Measurements from ENCODE around the gene RNF208. TPM values are rescaled to one million over a fixed set of nuclear protein-coding genes. Genes with fewer than 3 reads are reported as not detected.

Gene RNF208
- total and polyA plus RNA-seq, 2 donors (not counting 1 experiment from before 2014, with no cell fraction given): 1.1 to 1.4 TPM

DNA sequence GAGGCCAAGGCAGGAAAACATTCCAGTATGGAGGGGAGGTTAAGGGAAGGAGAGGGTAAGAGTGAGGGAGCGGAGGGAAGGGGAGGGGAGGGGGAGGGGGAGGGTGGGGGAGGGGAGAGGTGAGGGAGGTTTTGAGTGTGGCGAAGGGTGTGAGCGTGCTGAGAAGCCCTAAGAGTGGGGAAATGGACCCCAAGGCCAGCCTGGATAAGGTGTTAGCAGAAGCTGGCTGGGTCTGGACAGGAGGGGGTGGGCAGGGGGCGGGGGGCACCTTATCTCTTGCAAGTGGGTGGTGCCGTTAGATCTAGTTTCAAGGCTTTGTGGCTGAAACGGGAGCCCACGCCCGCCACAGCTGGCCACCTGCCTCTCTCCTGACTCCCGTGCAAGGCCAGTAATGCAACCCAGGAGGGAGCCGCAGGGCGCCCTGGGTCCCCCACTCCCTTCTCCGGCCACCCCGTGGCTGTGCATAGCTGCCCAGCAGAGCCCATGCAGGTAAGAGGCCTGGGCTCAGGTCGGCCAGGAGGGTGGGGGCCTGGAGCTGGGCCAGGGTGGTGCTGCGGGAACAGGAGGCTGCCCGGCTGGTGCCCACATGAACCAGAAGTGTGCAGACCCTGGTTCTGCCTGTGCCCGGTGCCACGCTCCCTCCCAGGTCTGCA, 5.9 kb upstream of the RNF208 start:
- H4K20me1 ChIP-seq (ENCODE audit: control insufficient read depth, insufficient read depth, low read length, poor library complexity, severe bottlenecking): no peaks in the 10 kb centered on the region
- H3K79me2 ChIP-seq (ENCODE audit: control insufficient read depth, insufficient read depth, low read length): no peaks in the 10 kb centered on the region
- DNase-seq (peak; percentile 29), ATAC-seq (ENCODE audit: low read depth) (no peak)
- WGBS (ENCODE audit: insufficient coverage): 49% methylated on average over 17 of the region's 18 CpGs
- Mint-ChIP-seq H3K9me3 (ENCODE audit: insufficient read depth) (no peaks in the 10 kb centered on the region), H3K27me3 (peaks cover 4% of the 10 kb centered on the region), H3K4me1 (peaks cover 9% of the 10 kb centered on the region), H3K27ac (no peak overlapping the region), H3K4me3 (no peak overlapping the region)
- H3K4me3 ChIP-seq (ENCODE audit: control extremely low read depth in 1 of 5, extremely low read depth in 1 of 5, insufficient read depth in 1 of 5, low read depth in 2 of 5, low read length in 4 of 5): no peak overlapping the region
- no peak overlapping the region for H3K9ac ChIP-seq (ENCODE audit: low read length)
- intact Hi-C loops (cut with micrococcal nuclease): loop anchor here (1.0 kb wide), 2 partner anchors 40 to 110 kb away; partner anchors contain the start of genes ANAPC2 and SSNA1
- H3K27me3 ChIP-seq (replicated peaks in 1 of 4; ENCODE audit: control extremely low read depth in 1 of 4, control insufficient read depth in 3 of 4, insufficient read depth in 4 of 4, low read length in 3 of 4): peaks cover 0 to 35% (median 2%) of the 10 kb centered on the region in 4 experiments
- H3K36me3 ChIP-seq (replicated peaks in 1 of 2; ENCODE audit: control extremely low read depth in 1 of 2, control insufficient read depth in 1 of 2, extremely low read depth in 1 of 2, insufficient read depth in 2 of 2, low read length in 1 of 2): no peaks in the 10 kb centered on the region
- peaks cover 8 to 21% of the 10 kb centered on the region in 2 donors for H3K4me1 ChIP-seq (ENCODE audit: control insufficient read depth in 2 of 2, insufficient read depth in 2 of 2, low read length in 2 of 2)
- no peak overlapping the region for H3K27ac ChIP-seq (ENCODE audit: low read length in 2 of 2)
- no peaks in the 10 kb centered on the region for H3K9me3 ChIP-seq (ENCODE audit: control extremely low read depth in 1 of 3, control insufficient read depth in 2 of 3, insufficient read depth in 1 of 3, low read length in 2 of 3)
- ChIA-PET CTCF (interaction anchor here (0.7 to 7.0 kb wide), 17 partner anchors 11 to 199 kb away, joined by 3 to 76 read pairs (median 6); partner anchors contain the start of genes ANAPC2, DPP7, MAN1B1 and NPDC1), POLR2A (interaction anchor here (0.5 to 1.0 kb wide), 3 partner anchors 12 to 110 kb away, joined by 3 to 4 read pairs (median 3); partner anchors contain the start of gene TUBB4B)
- TF ChIP-seq, protein P1, sequence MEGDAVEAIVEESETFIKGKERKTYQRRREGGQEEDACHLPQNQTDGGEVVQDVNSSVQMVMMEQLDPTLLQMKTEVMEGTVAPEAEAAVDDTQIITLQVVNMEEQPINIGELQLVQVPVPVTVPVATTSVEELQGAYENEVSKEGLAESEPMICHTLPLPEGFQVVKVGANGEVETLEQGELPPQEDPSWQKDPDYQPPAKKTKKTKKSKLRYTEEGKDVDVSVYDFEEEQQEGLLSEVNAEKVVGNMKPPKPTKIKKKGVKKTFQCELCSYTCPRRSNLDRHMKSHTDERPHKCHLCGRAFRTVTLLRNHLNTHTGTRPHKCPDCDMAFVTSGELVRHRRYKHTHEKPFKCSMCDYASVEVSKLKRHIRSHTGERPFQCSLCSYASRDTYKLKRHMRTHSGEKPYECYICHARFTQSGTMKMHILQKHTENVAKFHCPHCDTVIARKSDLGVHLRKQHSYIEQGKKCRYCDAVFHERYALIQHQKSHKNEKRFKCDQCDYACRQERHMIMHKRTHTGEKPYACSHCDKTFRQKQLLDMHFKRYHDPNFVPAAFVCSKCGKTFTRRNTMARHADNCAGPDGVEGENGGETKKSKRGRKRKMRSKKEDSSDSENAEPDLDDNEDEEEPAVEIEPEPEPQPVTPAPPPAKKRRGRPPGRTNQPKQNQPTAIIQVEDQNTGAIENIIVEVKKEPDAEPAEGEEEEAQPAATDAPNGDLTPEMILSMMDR (IDR thresholded peaks at IDR 0.05): peak; percentile 1
- TF ChIP-seq EZH2 (IDR thresholded peaks at IDR 0.05; ENCODE audit: borderline replicate concordance, insufficient read depth, low read depth, low read length, poor library complexity, severe bottlenecking): no peak
- no peak overlapping the region for H2AFZ ChIP-seq (ENCODE audit: insufficient read depth, low read depth, low read length, poor library complexity, severe bottlenecking)
- H3K4me2 ChIP-seq (replicated peaks; ENCODE audit: low read depth, low read length, poor library complexity, severe bottlenecking): peak overlapping the region; percentile 16

All from B cell (primary cell).